SU-DHL-6 (cell line): ENCODE data around the gene DENND5A.

Experiments
- H2AFZ ChIP-seq: fragments of 200-600 bp; sonication (generic); 2 replicates; pipeline ENCODE4 v1.6.1; 2014; ENCODE audit warnings: low read depth, mild to moderate bottlenecking, moderate library complexity, mixed read lengths, antibody characterized with exemption, low read length; ENCODE audit not compliant: severe bottlenecking
- H3F3A ChIP-seq: fragments of 200-600 bp; shearing (Covaris generic); 2 replicates; pipeline ENCODE4 v1.6.0; 2016; ENCODE audit warnings: antibody characterized with exemption, mild to moderate bottlenecking; ENCODE audit not compliant: insufficient read depth
- H3K27ac ChIP-seq: fragments of 200-600 bp; sonication (generic); 2 replicates; pipeline ENCODE4 v1.5.1; 2016; ENCODE audit warnings: low read depth, mild to moderate bottlenecking, low read length, moderate library complexity, mixed read lengths
- H3K27me3 ChIP-seq: fragments of 200-600 bp; sonication (generic), shearing (Covaris generic); 2 replicates; pipeline ENCODE4 v1.6.0; 2014; ENCODE audit warnings: mild to moderate bottlenecking, low read length
- H3K36me3 ChIP-seq: fragments of 200-600 bp; sonication (generic); 2 replicates; pipeline ENCODE4 v1.6.1; 2014; ENCODE audit warnings: mild to moderate bottlenecking, low read length, mixed read lengths
- H3K4me2 ChIP-seq: fragments of 300-600, 200-600 bp; shearing (Covaris generic), sonication (generic); 2 replicates; pipeline ENCODE4 v1.6.0; 2014; ENCODE audit warnings: low read length, low read depth, mild to moderate bottlenecking; ENCODE audit not compliant: poor library complexity, severe bottlenecking
- H3K4me3 ChIP-seq: fragments of 200-600 bp; sonication (generic); 2 replicates; pipeline ENCODE4 v1.5.1; 2014; ENCODE audit warnings: antibody characterized with exemption, low read length, mild to moderate bottlenecking, mixed read lengths; ENCODE audit not compliant: insufficient read depth, poor library complexity, severe bottlenecking
- H3K79me2 ChIP-seq: fragments of 200-600 bp; sonication (generic); 2 replicates; pipeline ENCODE4 v1.6.1; 2014; ENCODE audit warnings: mild to moderate bottlenecking, low read length, moderate library complexity; ENCODE audit not compliant: insufficient read depth
- H3K9ac ChIP-seq: fragments of 200-600 bp; sonication (generic); 2 replicates; pipeline ENCODE4 v1.7.0; 2014; ENCODE audit warnings: mild to moderate bottlenecking, low read length
- H3K9me2 ChIP-seq: fragments of 200-600 bp; sonication (generic); replicated peaks from 2 replicates; pipeline ENCODE4 v1.6.1; 2014; ENCODE audit warnings: low read length; ENCODE audit not compliant: insufficient read depth
- H3K9me3 ChIP-seq: fragments of 200-600 bp; sonication (generic); 2 replicates; pipeline ENCODE4 v1.6.1; 2014; ENCODE audit warnings: low read length, mixed read lengths; ENCODE audit not compliant: insufficient read depth
- H4K20me1 ChIP-seq: fragments of 200-600 bp; sonication (generic); 2 replicates; pipeline ENCODE4 v1.6.1; 2014; ENCODE audit warnings: low read depth, mild to moderate bottlenecking, antibody characterized with exemption, low read length, moderate library complexity, mixed read lengths
- EZH2phosphoT487 ChIP-seq: fragments of 200-600 bp; sonication (generic), shearing (Covaris generic); conservative IDR thresholded peaks from 2 replicates; pipeline ENCODE4 v1.6.1; 2018; ENCODE audit warnings: mild to moderate bottlenecking, antibody characterized with exemption, low read length, moderate library complexity, mixed read lengths
- TF ChIP-seq, protein P1 (sequence below): fragments of 200-600 bp; sonication (generic); IDR thresholded peaks from one replicate; pipeline ENCODE4 v1.5.1; 2017; ENCODE audit warnings: antibody characterized with exemption, mild to moderate bottlenecking, low read length, moderate library complexity; ENCODE audit not compliant: insufficient read depth, poor library complexity, severe bottlenecking

Gene DENND5A

DNA sequence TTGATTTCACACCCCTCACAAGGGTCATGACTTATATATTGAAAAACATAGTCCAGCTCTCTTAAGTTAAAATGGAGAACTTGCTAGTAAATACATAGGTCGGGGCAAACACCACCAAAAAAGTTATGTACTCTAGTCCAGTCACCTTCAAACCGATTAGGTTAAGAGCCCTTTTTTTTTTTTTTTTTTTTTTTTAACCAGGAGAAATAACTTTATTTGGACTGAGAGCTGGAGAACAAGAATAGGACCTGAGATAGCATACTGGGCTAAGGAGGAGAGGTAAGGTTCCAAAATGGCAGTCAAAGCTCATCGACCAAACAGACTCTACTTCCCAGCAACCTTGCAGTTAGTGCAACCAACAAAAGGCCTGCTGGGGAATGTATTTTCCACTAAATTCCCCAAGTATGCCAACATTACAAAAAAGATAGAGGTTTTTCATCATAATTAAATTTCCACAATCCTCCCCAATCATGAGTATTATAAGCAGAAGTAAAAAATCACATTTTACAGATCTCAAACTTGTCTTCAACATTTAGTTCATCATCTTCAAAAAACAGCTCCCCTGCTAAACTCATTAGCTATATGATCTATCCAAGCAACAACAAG lies 45.4 kb upstream of the DENND5A start:
- H3K4me2 ChIP-seq, result no peak overlapping the region
- no peak overlapping the region for H3K4me3 ChIP-seq
- no peaks in the 10 kb centered on the region for H3K27me3 ChIP-seq
- peaks cover 4% of the 10 kb centered on the region; the same call in 1 of the 2 replicates for H3F3A ChIP-seq
- H3K36me3 ChIP-seq, result no peaks in the 10 kb centered on the region
- no peaks in the 10 kb centered on the region for H3K9me3 ChIP-seq
- H3K27ac ChIP-seq, result no peak overlapping the region
- H3K9ac ChIP-seq, result no peak overlapping the region
- TF ChIP-seq, protein P1, sequence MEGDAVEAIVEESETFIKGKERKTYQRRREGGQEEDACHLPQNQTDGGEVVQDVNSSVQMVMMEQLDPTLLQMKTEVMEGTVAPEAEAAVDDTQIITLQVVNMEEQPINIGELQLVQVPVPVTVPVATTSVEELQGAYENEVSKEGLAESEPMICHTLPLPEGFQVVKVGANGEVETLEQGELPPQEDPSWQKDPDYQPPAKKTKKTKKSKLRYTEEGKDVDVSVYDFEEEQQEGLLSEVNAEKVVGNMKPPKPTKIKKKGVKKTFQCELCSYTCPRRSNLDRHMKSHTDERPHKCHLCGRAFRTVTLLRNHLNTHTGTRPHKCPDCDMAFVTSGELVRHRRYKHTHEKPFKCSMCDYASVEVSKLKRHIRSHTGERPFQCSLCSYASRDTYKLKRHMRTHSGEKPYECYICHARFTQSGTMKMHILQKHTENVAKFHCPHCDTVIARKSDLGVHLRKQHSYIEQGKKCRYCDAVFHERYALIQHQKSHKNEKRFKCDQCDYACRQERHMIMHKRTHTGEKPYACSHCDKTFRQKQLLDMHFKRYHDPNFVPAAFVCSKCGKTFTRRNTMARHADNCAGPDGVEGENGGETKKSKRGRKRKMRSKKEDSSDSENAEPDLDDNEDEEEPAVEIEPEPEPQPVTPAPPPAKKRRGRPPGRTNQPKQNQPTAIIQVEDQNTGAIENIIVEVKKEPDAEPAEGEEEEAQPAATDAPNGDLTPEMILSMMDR, result no peak
- TF ChIP-seq EZH2phosphoT487, result no peak
- H4K20me1 ChIP-seq, result peaks cover 10% of the 10 kb centered on the region; the same call in 1 of the 2 replicates
- H2AFZ ChIP-seq, result no peak overlapping the region
- no peaks in the 10 kb centered on the region for H3K9me2 ChIP-seq
- peaks cover 85% of the 10 kb centered on the region for H3K79me2 ChIP-seq

DNA sequence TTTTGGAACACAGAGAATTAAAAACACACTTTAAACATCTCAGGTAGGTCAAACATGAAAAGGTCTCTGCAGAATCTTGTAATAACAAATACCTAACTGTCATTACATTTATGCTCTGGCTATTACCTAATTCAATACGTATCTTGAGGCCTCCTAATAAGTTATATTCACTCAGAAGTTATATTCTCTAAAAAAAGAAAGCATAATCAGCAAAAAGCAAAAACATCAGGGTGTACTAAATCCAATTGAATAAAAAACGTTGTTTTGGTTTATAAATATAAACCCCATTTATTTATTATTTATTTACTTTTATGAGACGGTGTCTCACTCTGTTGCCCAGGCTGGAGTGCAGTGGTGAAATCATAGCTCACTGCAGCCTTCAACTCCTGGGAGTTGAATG lies 39.0 kb upstream of the DENND5A start:
- Histone ChIP-seq H3K9me2 (no peaks in the 10 kb centered on the region), H3K9me3 (no peaks in the 10 kb centered on the region), H3K36me3 (no peaks in the 10 kb centered on the region; the same call in 1 of the 2 replicates), H3K27ac (no peak overlapping the region), H4K20me1 (peaks cover 15% of the 10 kb centered on the region; the same call in 1 of the 2 replicates), H3F3A (0 out of 2 replicates have a peak, but pooled peaks cover 3% of the 10 kb centered on the region), H2AFZ (no peak overlapping the region), H3K9ac (no peak overlapping the region), H3K4me3 (no peak overlapping the region), H3K27me3 (no peaks in the 10 kb centered on the region), H3K79me2 (peaks cover 95% of the 10 kb centered on the region), H3K4me2 (no peak overlapping the region)
- TF ChIP-seq, protein P1, result no peak

DNA sequence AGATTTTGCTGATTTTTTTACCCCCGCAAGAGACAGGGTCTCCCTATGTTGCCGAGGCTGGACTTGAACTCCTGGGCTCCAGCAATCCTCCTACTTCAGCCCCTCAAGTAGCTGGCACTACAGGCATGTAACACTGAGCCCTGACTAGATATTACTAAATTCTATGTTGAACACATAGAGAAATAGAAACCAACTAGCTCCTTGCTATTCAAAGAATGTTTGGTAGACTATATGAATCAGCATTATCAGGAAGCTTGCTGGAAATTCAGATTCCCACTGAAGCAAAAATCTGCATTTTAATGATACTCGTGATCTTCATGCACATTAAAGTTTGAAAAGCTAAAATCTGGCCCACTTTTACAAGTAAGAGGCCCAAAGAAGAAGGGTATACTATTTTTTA lies 37.3 kb upstream of the DENND5A start:
- Histone ChIP-seq H4K20me1 (peaks cover 15% of the 10 kb centered on the region; the same call in 1 of the 2 replicates), H3K9me2 (no peaks in the 10 kb centered on the region), H3F3A (0 out of 2 replicates have a peak, but pooled peaks cover 3% of the 10 kb centered on the region), H3K9me3 (no peaks in the 10 kb centered on the region), H3K4me3 (no peak overlapping the region), H3K36me3 (no peaks in the 10 kb centered on the region; the same call in 1 of the 2 replicates), H3K9ac (no peak overlapping the region), H2AFZ (no peak overlapping the region), H3K79me2 (peaks cover 84% of the 10 kb centered on the region), H3K27me3 (no peaks in the 10 kb centered on the region), H3K4me2 (no peak overlapping the region), H3K27ac (no peak overlapping the region)
- TF ChIP-seq, protein P1, result no peak
- TF ChIP-seq EZH2phosphoT487, result no peak
